CD4-positive, alpha-beta T cell (primary cell): ENCODE data around the gene WDTC1. TPM values are rescaled to one million over a fixed set of nuclear protein-coding genes. Genes with fewer than 3 reads are reported as not detected.

Experiments used
- ATAC-seq: fragments of 200-7000 bp; cut with Tn5 transposase; one replicate; pipeline ENCODE4 v1.10.0; 2022; ENCODE audit warnings: mild to moderate bottlenecking; ENCODE audit not compliant: poor library complexity
- CTCF ChIA-PET: fragments of 350-600 bp; sonication (Branson Sonifier 250); formaldehyde crosslinking; loops from one replicate; lab custom pipeline; 2021; ENCODE audit warnings: antibody characterized with exemption, inconsistent platforms; lab: Charles Lee
- POLR2A ChIA-PET: fragments of 350-600 bp; sonication (Branson Sonifier 250); formaldehyde crosslinking; loops from one replicate; lab custom pipeline; 2021; ENCODE audit warnings: antibody characterized with exemption, inconsistent platforms; lab: Charles Lee
- DNase-seq, 14 experiments: peaks; one replicate each; pipeline ENCODE4 v3.0.0-alpha.2; 2013 to 2020; ENCODE audit warnings: mixed read lengths in 2 of 14
- H3K27ac ChIP-seq, 2 donors: one replicate each; pipeline versions ENCODE4 v1.5.1 to v1.7.0; 2013; ENCODE audit warnings: low read length in 2 of 2, low read depth in 1 of 2, mild to moderate bottlenecking in 1 of 2
- H3K27me3 ChIP-seq, 2 experiments: 1 replicate in 1 of 2; 2 replicates in 1 of 2; pipeline versions ENCODE4 v1.6.1 to v1.7.0; 2013; ENCODE audit warnings: low read length in 2 of 2, control low read depth in 1 of 2, mild to moderate bottlenecking in 1 of 2, moderate library complexity in 1 of 2; ENCODE audit not compliant: insufficient read depth in 2 of 2, control insufficient read depth in 1 of 2
- H3K36me3 ChIP-seq: one replicate; pipeline ENCODE4 v1.6.1; 2013; ENCODE audit warnings: low read length, control low read depth; ENCODE audit not compliant: insufficient read depth
- H3K4me1 ChIP-seq: one replicate; pipeline ENCODE4 v1.6.1; 2013; ENCODE audit warnings: low read length, control low read depth; ENCODE audit not compliant: insufficient read depth
- H3K4me3 ChIP-seq: one replicate; pipeline ENCODE4 v1.5.1; 2013; ENCODE audit warnings: mild to moderate bottlenecking, low read length, moderate library complexity
- H3K9me3 ChIP-seq, 2 experiments: 1 replicate in 1 of 2; 2 replicates in 1 of 2; pipeline versions ENCODE4 v1.6.1 to v1.7.0; 2013; ENCODE audit warnings: low read length in 2 of 2, mild to moderate bottlenecking in 2 of 2, control low read depth in 1 of 2, moderate library complexity in 1 of 2; ENCODE audit not compliant: control insufficient read depth in 1 of 2, insufficient read depth in 1 of 2
- H3K27ac Mint-ChIP-seq: one replicate; pipeline ENCODE4 v1.8.0; 2020; ENCODE audit warnings: mixed read lengths
- H3K27me3 Mint-ChIP-seq: one replicate; pipeline ENCODE4 v1.8.0; 2021; ENCODE audit warnings: mixed read lengths
- H3K36me3 Mint-ChIP-seq: one replicate; pipeline ENCODE4 v1.8.0; 2021; ENCODE audit warnings: low read depth, mixed read lengths
- H3K4me1 Mint-ChIP-seq: one replicate; pipeline ENCODE4 v1.8.0; 2021; ENCODE audit warnings: low read depth, mixed read lengths
- H3K4me3 Mint-ChIP-seq: one replicate; pipeline ENCODE4 v1.8.0; 2020; ENCODE audit warnings: mild to moderate bottlenecking, mixed read lengths
- H3K9me3 Mint-ChIP-seq: one replicate; pipeline ENCODE4 v1.8.0; 2020; ENCODE audit warnings: mixed read lengths
- intact Hi-C, 2 experiments: fragments of 100-400 bp; cut with DNase I in 1 of 2; cut with micrococcal nuclease in 1 of 2; formaldehyde crosslinking; loops; one replicate each; pipeline versions ENCODE4 v1.15.1 to v1.9.0; 2023 to 2025; cut with DNase I, micrococcal nuclease
- total RNA-seq, 174 experiments: library from RNA in 2 of 174; stranded (reverse) in 2 of 174; gene quantifications; one replicate each; pipeline ENCODE4 v1.2.3 and lab custom pipeline; 2021 to 2026
- TF ChIP-seq, protein P1 (sequence below): fragments of 200-600 bp; IDR thresholded peaks from one replicate; pipeline ENCODE4 v1.8.0; 2022; ENCODE audit warnings: antibody characterized with exemption, mild to moderate bottlenecking

The WDTC1 gene
- total RNA-seq, 2 experiments from 2014 or later: 17.7 to 18.6 TPM

DNA sequence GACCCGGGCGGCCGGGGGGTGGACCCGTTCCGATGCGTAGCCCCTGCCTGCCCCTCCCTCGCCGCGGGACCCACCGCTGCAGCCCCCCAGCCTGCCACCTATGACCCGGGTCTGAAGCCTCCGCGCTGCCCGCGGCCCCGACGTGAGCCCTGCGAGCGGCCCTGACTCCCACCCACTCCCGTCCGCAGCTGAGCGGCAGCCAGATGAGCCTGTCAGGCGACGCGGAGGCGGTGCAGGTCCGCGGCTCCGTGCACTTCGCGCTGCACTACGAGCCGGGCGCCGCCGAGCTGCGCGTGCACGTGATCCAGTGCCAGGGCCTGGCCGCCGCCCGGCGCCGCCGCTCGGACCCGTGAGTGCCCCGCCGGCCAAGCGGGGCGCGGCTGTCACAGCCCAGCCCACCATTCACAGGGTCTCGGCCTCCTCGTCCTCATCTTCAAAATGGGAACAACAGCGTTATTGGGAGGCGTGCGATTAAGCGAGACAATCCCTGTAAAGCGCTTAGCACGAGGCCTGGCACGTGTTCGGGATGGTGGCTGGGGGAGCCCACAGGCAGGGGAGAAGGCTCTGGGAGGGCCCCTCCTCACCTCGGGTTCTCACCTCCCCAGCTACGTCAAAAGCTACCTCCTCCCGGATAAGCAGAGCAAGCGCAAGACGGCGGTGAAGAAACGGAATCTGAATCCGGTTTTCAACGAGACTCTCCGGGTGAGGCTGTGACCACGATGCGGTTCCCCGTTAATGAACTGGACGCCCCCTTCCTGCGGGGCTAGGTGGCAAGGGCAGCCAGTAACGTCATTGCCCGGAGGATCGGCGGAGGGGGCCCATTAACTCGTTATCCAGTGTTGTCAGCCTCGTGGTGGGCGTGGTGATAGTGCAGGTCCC is 115.6 kb downstream of the WDTC1 start:
- DNase-seq (peak in 4 of 14 experiments; percentile 11 to 28 (median 26)), ATAC-seq (peak; percentile 75)
- Histone ChIP-seq H3K4me3 (peak overlapping the region; percentile 51), H3K36me3 (peaks cover 55% of the 10 kb centered on the region), H3K27ac (no peak overlapping the region), H3K9me3 (no peaks in the 10 kb centered on the region), H3K4me1 (peaks cover 27% of the 10 kb centered on the region), H3K27me3 (no peaks in the 10 kb centered on the region)
- Mint-ChIP-seq H3K27me3 (no peaks in the 10 kb centered on the region), H3K4me1 (peaks cover 16% of the 10 kb centered on the region), H3K27ac (no peak overlapping the region), H3K36me3 (peaks cover 33% of the 10 kb centered on the region), H3K4me3 (no peak overlapping the region), H3K9me3 (no peaks in the 10 kb centered on the region)
- TF ChIP-seq, protein P1, sequence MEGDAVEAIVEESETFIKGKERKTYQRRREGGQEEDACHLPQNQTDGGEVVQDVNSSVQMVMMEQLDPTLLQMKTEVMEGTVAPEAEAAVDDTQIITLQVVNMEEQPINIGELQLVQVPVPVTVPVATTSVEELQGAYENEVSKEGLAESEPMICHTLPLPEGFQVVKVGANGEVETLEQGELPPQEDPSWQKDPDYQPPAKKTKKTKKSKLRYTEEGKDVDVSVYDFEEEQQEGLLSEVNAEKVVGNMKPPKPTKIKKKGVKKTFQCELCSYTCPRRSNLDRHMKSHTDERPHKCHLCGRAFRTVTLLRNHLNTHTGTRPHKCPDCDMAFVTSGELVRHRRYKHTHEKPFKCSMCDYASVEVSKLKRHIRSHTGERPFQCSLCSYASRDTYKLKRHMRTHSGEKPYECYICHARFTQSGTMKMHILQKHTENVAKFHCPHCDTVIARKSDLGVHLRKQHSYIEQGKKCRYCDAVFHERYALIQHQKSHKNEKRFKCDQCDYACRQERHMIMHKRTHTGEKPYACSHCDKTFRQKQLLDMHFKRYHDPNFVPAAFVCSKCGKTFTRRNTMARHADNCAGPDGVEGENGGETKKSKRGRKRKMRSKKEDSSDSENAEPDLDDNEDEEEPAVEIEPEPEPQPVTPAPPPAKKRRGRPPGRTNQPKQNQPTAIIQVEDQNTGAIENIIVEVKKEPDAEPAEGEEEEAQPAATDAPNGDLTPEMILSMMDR: no peak
- intact Hi-C loops: loop anchor here (1.0 to 10.0 kb wide), 2 partner anchors 9 to 1205 kb away; partner anchors contain the start of gene TRNAU1AP (in 1 of the 2)
- ChIA-PET POLR2A (interaction anchor here (1.2 to 1.4 kb wide), 4 partner anchors 7 to 17 kb away, joined by 3 to 13 read pairs (median 6); partner anchors contain the start of gene SYTL1), CTCF (interaction anchor here (1.3 kb wide), 1 partner anchor 7 kb away, joined by 4 read pairs; no protein-coding TSS in a partner anchor)

DNA sequence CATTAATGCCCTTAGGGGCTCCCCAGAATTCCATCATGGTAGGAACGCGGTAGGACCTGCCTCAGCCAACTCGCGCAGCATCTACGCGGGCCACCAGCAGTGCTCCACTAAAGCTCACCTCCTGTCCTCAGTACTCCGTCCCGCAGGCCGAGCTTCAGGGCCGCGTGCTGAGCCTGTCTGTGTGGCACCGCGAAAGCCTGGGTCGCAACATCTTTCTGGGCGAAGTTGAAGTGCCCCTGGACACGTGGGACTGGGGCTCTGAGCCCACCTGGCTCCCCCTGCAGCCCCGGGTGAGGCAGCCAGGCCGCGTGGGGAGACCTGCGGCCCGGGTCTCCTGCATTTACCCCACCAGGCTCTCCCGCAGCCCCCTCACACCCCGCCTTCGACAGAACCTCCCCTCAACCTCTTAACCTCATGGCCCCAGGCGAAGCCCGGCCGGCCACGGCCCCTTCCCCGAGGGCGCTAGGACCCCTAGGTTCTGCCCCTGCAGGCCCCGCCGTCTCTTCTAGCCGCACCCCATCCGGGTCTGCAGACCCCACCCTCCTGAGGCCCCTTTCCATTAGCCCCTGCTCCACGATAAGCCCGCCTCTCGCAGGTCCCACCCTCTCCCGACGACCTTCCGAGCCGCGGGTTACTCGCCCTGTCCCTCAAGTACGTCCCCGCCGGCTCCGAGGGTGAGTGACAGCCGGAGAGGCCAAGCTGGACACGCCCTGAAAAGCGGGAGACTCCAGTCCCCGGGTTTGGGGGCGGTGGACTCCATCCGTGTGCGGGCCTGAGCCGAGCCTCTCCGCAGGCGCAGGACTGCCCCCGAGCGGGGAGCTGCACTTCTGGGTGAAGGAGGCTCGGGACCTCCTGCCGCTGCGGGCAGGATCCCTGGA is 116.5 kb downstream of the WDTC1 start:
- ATAC-seq (no peak), DNase-seq (peak in 1 of 14 experiments; percentile 16)
- intact Hi-C loops: no loop called here
- CTCF ChIA-PET: interaction anchor here (1.3 kb wide), 1 partner anchor 15 kb away, joined by 3 read pairs; the partner anchor contains the start of gene MAP3K6
- H3K36me3 Mint-ChIP-seq: peaks cover 28% of the 10 kb centered on the region
- Histone ChIP-seq H3K9me3 (no peaks in the 10 kb centered on the region), H3K27me3 (no peaks in the 10 kb centered on the region), H3K27ac (no peak overlapping the region), H3K4me1 (peaks cover 28% of the 10 kb centered on the region), H3K36me3 (peaks cover 49% of the 10 kb centered on the region), H3K4me3 (no peak overlapping the region)
- peaks cover 18% of the 10 kb centered on the region for H3K4me1 Mint-ChIP-seq
- H3K9me3 Mint-ChIP-seq: no peaks in the 10 kb centered on the region
- no peak overlapping the region for H3K27ac Mint-ChIP-seq
- TF ChIP-seq, protein P1: no peak
- POLR2A ChIA-PET: interaction anchor here (1.1 kb wide), 1 partner anchor 10 kb away, joined by 3 read pairs; no protein-coding TSS in a partner anchor
- H3K27me3 Mint-ChIP-seq: no peaks in the 10 kb centered on the region
- H3K4me3 Mint-ChIP-seq: no peak overlapping the region

DNA sequence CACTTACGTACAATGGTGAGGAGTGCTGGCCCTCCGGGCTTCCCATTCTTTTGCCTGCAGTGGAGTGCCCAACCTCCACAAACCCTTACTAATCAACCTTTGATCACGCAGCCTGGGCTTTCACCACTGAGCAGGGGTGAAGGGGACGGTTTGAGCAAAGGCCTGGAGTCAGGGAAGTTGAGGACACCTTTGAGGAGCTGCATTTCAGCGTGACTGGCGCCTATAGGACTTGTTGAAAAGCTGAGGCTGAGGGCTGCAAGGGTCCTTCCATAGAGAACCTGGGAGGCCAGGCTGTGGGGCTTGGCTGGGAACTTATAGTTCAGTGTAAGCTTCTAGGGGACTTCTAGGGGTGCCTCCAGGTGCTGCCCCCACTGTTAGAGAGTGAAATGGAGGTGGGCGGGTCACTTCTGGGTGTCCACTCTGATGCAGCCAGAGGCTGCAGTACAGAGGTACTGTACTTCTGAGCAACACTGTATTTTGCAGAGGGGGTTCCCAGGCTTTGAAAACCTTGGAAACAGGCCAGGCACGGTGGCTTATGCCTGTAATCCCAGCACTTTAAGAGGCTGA is 117.2 kb downstream of the WDTC1 start:
- no peak for ATAC-seq
- H3K4me3 Mint-ChIP-seq: peak overlapping the region; percentile 25
- Histone ChIP-seq H3K27ac (no peak overlapping the region), H3K4me3 (no peak overlapping the region), H3K4me1 (peaks cover 29% of the 10 kb centered on the region), H3K27me3 (no peaks in the 10 kb centered on the region), H3K9me3 (no peaks in the 10 kb centered on the region), H3K36me3 (peaks cover 42% of the 10 kb centered on the region)
- peaks cover 15% of the 10 kb centered on the region for H3K4me1 Mint-ChIP-seq
- ChIA-PET CTCF (interaction anchor here (1.3 kb wide), 1 partner anchor 15 kb away, joined by 3 read pairs; the partner anchor contains the start of gene MAP3K6), POLR2A (interaction anchor here (1.1 kb wide), 1 partner anchor 11 kb away, joined by 3 read pairs; no protein-coding TSS in a partner anchor)
- intact Hi-C loops: no loop called here
- no peaks in the 10 kb centered on the region for H3K9me3 Mint-ChIP-seq
- no peaks in the 10 kb centered on the region for H3K27me3 Mint-ChIP-seq
- peaks cover 20% of the 10 kb centered on the region for H3K36me3 Mint-ChIP-seq
- no peak overlapping the region for H3K27ac Mint-ChIP-seq
- no peak for DNase-seq
- TF ChIP-seq, protein P1: no peak
